GM19023 (cell line): Measurements from ENCODE around the gene DDX1.

Source experiments
- ATAC-seq: cut with Tn5 transposase; IDR thresholded peaks from one replicate; pipeline ENCODE4 v1.9.1; 2021; ENCODE audit warnings: mild to moderate bottlenecking, moderate library complexity; ENCODE audit not compliant: unreplicated experiment

The DDX1 gene

DNA sequence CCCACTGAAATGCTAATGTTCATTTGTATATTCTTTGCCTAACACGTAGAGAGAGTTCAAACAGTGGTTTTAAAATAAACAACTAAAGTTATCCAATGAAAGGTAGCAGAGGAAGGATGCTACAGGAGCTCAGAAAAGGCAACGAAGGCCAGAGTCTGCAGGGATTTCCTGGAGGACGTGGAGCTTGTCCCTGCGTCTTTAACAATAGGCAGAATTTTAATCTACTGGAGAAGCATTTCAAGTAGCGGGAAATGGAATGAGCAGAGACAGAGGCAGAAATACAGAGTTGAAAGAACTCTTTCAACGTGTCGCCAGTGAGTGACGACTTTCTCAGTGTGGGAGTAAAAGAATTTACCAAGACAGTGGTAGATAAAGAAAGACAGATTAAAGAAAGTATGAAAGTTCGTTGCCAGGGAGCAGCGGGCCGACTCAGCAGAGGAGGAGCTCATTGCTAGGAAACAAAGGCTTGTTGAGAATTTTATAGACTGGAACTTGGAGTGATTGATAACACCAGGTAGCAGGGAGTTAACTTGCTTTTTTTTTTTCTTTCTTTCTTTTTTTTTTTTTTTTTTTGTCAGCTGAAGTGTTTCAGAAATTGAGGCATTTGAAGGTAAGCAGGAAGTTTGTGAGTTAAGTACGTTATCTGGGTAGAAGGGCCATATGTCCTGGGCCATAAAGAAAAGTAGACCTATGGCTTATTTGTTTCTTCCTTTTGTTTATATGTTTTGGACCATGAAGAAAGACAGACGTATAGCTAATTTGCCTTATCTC is 29.9 kb upstream of the DDX1 start:
- peak; percentile 30 for ATAC-seq

DNA sequence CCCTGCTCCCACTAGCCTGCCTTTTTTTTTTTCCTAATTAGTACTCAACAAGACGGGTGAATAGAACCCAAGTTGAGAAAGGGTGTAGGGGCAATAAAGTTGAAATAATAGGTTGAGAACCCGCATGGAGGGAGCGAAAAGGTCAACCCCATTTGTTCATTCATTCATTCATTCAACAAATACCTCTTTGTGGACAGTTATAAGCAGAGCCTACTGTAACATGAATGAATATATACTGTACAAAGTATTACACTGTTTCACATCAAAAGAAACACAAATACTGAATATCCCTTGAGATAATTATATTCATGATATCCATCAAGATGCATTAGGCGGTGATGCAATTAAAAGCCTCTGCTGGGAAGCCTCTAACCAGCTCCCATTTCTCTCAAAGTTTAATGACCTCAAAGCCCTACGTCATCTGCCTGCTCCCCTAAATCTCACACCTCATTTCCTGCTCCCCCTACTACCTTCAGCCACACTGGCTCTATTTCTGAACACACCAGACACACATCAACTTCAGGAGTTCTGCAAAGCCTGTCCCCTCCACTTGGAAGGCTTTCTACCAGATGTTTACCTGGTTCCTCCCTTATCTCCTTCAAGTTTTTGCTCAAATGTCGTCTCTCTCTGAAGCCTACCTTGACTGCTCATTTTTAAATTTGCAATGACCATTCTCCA is 29.2 kb upstream of the DDX1 start:
- ATAC-seq, result no peak

DNA sequence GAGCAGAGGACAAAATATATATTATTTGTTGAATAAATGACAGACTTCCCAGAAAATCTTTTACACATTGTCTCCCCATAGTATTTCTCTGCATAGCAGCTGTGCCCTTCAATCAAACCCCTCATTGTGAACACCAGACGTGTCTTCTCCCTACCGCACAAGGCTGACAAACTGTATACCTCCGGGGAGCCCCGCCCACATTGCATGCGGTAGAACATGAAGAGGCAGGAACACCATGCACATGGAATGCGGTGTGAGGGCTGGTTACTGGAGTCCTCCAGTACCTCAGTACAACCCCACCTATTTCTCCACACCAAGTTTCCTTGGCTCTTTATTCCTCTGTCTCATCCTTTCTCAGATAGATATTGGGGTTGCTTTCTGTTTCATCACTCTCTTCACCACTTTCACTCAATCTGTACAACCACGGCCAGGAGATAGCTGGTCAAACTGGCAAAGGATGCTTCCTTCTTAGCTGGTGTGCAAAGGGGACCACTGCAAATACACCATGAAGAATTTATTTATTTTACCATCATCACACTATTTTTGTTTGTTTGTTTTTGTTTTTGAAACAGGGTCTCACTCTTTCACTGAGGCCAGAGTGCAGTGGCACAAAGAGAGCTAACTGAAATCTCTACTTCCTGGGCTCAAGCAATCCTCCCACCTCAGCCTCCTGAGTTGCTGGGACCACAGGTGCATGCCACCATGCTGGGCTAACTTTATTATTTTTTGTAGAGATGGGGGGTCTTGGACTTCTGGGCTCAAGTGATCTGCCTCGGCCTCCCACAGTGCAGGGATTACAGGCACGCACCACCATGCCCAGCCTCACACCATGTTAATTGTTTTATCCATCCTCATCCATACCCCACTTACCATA is 28.2 kb upstream of the DDX1 start:
- no peak for ATAC-seq

DNA sequence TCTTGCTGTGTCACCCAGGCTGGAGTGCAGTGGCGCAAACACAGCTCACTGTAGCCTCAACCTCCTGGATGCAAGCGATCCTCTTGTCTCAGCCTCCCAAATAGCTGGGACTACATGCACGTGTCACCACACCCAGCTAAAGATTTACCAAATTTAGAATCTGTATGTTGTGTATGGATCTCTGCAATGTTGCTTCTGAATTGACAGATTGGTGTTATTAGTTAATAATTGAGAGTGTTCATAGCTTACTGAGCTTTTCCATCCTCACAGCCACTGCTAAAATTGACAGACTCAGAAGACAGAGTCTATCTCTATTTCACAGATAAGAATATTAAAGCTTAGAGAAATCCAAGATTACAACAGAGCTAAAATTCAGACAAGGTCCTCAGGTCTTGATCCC is 26.3 kb upstream of the DDX1 start:
- no peak for ATAC-seq

DNA sequence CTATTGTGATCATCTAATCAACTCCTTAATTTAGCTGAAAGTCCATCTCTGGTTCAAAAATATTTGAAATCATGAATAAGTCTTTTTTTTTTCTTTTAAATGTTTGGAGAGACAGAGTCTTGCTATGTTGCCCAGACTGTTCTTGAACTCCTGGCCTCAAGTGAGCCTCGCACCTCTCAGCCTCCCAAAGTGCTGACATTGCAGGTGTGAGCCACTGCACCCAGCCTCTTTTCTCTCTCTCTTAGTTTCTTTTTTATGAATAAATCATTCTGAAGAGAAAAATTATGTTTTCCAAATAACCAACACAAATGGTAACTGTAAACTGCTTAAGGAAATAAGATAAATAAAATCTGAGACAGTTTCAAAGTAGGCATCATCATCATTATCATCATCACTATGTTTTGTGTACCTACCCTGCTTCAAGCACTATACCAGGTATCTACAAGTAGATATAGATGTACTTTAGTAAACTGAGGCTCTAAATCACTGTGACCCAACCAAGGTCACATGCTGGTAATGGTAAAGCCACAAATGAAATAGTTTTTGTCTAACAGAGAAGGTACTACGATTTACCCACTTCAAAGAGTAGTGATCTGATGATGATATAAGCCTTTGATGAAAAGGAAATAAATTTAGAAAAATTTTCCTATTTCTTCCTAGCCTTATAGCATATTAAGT is 25.5 kb upstream of the DDX1 start:
- ATAC-seq, result no peak

DNA sequence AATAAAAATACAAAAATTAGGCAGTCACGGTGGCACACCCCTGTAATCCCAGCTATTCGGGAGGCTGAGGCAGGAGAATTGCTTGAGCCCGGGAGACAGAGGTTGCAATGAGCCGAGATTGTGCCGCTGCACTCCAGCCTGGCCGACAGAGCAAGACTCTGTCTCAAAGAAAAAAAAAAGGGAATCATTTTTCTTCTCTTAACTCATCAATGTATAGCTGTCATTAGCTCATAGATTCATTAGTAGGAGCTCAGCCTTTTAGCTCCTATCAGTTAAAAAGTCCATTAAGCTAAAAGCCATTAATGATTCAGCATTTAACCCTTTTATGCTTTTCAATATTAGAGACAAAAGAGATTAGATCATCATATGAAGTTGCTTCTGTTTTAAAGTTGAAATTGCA is 24.8 kb upstream of the DDX1 start:
- ATAC-seq, result no peak

- ATAC-seq, result no peak
Measured at GRCh38 chr2:15568874-15569273, 22.8 kb upstream of the DDX1 start.

DNA sequence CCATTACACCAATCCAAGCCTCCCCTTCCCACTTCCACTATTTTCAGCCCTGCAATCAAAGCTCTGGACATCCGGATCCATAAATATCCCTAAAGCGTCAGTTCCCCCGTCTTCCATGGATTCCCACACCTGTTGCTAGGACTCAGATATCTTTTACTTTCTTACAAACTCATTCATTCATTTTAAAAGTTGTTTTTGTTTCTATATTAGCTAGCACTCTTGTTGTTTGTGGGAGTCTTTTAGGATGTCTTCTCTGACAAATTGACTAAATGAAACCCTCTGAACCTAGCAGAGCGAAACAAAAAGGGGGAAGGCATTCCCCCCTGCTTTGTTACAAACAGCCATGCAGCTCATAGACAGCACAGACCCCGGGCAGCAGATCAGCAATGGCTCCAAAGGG is 21.6 kb upstream of the DDX1 start:
- no peak for ATAC-seq

- no peak for ATAC-seq
Measured at GRCh38 chr2:15571729-15572128, 19.9 kb upstream of the DDX1 start.

- ATAC-seq, result peak; percentile 96
Measured at GRCh38 chr2:15577071-15577735, 14.5 kb upstream of the DDX1 start.

GRCh38 chr2:15579641-15580040 is 12.0 kb upstream of the DDX1 start:
- ATAC-seq, result no peak

GRCh38 chr2:15580451-15580850 is 11.2 kb upstream of the DDX1 start:
- no peak for ATAC-seq

GRCh38 chr2:15582710-15583357 is 8.8 kb upstream of the DDX1 start:
- no peak for ATAC-seq

- ATAC-seq, result no peak
Measured at GRCh38 chr2:15583826-15584225, 7.8 kb upstream of the DDX1 start.

DNA sequence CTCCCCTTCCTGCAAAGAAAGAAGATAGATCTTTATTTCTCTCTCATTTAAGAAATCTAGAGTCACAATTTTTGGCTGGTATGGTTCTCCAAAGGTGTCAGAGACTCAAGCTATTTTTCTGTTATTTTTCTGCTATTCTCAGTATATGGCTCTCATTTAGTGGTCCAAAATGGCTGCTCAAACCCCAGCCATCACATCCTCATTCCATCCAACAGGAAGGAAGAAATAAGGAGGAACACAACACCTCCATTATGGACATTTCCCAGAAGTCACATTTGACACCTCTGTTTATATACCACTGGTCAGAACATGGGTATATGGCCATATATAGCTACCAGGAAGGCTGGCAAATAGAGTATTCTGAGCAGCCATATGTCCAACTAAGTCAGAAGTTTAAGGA is 7.4 kb upstream of the DDX1 start:
- no peak for ATAC-seq

DNA sequence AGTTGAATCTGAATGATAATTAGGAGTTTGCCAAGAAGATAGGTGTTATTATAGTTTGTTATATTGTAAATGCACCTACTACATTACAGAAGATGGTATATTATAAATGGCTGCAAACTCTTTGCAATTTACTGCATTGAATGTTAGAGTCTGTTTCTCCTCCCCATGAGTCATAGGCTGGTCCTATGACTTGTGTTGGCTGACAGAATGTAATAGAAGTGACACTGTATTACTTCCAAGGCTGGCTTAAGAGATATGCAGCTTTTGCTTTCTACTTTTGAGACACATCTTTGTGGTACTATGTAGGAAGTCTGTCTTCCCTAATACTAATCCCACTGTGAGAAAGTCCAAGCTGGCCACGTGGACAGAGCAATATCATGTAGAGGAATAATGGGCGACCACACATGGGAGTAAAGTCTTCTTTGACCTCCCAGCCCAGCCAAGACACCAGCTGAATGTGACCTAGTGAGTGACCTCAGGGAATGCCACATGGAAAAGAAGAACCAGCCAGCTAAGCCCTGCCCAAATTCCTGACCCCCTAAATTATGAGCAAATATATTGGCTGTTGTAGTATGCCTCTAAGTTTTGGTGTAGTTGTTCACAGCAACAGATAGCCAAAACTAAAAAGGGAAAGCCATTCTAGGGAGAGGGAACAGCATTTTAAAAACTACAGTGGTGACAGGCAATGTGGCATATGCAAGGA is 6.8 kb upstream of the DDX1 start:
- no peak for ATAC-seq

DNA sequence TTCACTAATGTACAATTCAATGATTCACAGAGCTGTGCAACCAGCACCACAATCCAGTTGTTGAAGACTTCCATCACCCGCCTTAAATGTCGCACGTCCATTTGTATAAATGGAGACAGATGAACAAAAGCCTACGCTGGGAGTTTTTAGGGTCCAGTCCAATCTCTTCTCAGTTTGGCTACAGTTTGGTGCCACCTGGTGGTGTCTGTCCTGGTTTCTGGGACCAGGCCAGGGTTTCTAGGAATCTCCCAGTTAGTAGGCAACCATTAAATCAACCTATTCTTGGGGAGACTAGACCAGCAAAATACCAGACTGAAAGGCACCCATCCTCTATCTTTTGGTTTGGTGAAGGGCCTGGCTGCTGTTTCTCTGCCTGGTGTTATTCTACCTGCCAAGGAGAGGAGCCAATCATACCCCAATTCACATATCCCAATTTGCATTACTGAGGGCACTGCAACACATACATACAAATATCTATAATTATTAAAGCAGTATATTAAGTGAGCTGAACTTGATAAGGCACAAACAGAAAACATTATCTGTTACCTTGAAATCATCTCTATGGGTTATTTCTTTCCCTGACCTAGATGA is 3.2 kb upstream of the DDX1 start:
- no peak for ATAC-seq

DNA sequence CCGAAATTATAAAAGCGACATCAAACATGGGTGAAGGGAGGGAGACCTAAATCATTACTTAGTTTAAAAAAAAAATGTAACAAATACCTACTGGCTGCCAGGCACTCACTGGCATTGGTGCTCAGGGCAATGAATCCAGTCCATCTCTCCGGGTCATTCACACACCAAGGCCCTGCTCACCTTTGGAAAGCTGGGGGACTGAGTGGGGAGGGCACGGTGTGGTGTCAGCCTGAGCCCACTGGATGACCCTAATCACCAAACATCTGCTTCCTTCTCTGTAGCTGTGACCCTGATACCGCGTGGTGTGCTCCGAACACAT is 336 bp upstream of the DDX1 start:
- no peak for ATAC-seq

- ATAC-seq, result no peak
Measured at GRCh38 chr2:15593327-15593705, 1.6 kb downstream of the DDX1 start.
